Breast epithelium (tissue), 3 donors: ENCODE measurements around the gene SLC26A4.

ENCODE experiments used
- POLR2A ChIP-seq: fragments of 450-650 bp; IDR thresholded peaks from one replicate; pipeline ENCODE4 v1.6.1; 2016; ENCODE audit warnings: antibody characterized with exemption, mild to moderate bottlenecking, moderate library complexity
- POLR2AphosphoS5 ChIP-seq, 3 donors: sonication (generic); formaldehyde crosslinking; IDR thresholded peaks; one replicate each; pipeline ENCODE4 v1.6.1; 2017; ENCODE audit warnings: antibody characterized with exemption in 3 of 3
- TF ChIP-seq, protein P1 (sequence below), 3 donors: fragments of 450-650 bp; IDR thresholded peaks; one replicate each; pipeline ENCODE4 v1.5.1; 2016 to 2017; ENCODE audit warnings: antibody characterized with exemption in 3 of 3, mild to moderate bottlenecking in 3 of 3, moderate library complexity in 3 of 3

DNA sequence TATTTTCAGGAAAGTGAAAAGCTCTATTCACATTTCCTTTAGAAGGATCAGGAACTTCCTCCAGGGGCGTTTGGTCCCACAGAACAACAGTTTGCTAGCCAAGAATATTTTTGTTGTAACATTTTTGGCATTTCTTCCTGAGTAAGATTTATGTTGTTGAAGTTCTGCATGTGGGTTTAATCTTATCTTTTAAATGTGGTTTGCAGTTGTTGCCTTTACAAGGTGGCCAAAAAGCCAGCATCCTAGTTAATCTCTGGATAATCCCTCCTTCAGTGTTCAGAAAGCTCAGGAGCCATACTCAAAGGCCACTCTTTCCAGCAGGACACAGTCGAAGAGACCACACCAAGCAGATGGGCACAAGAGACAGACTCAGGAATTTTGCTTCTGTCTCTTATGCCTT lies 30.0 kb downstream of the SLC26A4 start:
- TF ChIP-seq POLR2A (no peak), POLR2AphosphoS5 (IDR thresholded peaks at IDR 0.05) (no peak)
- TF ChIP-seq, protein P1, sequence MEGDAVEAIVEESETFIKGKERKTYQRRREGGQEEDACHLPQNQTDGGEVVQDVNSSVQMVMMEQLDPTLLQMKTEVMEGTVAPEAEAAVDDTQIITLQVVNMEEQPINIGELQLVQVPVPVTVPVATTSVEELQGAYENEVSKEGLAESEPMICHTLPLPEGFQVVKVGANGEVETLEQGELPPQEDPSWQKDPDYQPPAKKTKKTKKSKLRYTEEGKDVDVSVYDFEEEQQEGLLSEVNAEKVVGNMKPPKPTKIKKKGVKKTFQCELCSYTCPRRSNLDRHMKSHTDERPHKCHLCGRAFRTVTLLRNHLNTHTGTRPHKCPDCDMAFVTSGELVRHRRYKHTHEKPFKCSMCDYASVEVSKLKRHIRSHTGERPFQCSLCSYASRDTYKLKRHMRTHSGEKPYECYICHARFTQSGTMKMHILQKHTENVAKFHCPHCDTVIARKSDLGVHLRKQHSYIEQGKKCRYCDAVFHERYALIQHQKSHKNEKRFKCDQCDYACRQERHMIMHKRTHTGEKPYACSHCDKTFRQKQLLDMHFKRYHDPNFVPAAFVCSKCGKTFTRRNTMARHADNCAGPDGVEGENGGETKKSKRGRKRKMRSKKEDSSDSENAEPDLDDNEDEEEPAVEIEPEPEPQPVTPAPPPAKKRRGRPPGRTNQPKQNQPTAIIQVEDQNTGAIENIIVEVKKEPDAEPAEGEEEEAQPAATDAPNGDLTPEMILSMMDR (IDR thresholded peaks at IDR 0.05) = no peak
